ENCODE measurements around the gene TWIST1.

TWIST1 gene

DNA sequence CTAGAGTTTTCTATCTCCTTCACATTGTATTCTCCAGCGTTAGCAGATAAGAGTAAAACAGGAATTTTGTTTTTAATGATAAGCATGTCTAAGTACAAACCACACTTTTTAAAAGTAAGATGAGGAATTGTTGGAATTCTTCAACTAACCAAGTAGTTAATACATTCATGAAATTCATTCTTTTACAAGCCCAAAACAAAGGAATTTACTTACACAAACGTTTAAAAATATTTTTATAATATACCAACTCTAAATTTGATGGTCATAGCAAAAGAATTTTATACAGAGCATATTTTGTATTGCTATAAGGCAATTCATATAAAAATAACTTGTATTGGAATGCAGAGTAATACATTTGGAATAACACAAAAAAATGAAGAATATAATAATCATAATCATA, 51.3 kb downstream of the TWIST1 start:
- Histone ChIP-seq H3K27me3 (ENCODE audit: low read depth, low read length) (no peaks in the 10 kb centered on the region), H3K9ac (ENCODE audit: low read length) (no peak overlapping the region), H3K36me3 (replicated peaks; ENCODE audit: low read depth, low read length) (no peaks in the 10 kb centered on the region), H3K79me2 (ENCODE audit: low read length) (no peaks in the 10 kb centered on the region), H2AFZ (ENCODE audit: low read depth, low read length) (no peak overlapping the region), H4K20me1 (ENCODE audit: insufficient read depth, low read length) (no peaks in the 10 kb centered on the region), H3K4me3 (ENCODE audit: low read length) (no peak overlapping the region), H3K9me3 (ENCODE audit: insufficient read depth, low read length) (no peaks in the 10 kb centered on the region), H3K27ac (ENCODE audit: low read length) (no peak overlapping the region), H3K4me1 (ENCODE audit: low read length) (no peaks in the 10 kb centered on the region), H3K4me2 (ENCODE audit: low read length) (no peak overlapping the region)
- TF ChIP-seq, protein P1, sequence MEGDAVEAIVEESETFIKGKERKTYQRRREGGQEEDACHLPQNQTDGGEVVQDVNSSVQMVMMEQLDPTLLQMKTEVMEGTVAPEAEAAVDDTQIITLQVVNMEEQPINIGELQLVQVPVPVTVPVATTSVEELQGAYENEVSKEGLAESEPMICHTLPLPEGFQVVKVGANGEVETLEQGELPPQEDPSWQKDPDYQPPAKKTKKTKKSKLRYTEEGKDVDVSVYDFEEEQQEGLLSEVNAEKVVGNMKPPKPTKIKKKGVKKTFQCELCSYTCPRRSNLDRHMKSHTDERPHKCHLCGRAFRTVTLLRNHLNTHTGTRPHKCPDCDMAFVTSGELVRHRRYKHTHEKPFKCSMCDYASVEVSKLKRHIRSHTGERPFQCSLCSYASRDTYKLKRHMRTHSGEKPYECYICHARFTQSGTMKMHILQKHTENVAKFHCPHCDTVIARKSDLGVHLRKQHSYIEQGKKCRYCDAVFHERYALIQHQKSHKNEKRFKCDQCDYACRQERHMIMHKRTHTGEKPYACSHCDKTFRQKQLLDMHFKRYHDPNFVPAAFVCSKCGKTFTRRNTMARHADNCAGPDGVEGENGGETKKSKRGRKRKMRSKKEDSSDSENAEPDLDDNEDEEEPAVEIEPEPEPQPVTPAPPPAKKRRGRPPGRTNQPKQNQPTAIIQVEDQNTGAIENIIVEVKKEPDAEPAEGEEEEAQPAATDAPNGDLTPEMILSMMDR (IDR thresholded peaks at IDR 0.05; ENCODE audit: low read depth, low read length) = no peak
- TF ChIP-seq EZH2phosphoT487 (IDR thresholded peaks at IDR 0.05; ENCODE audit: low read depth) = no peak
